ENCODE results near the gene F12. TPM values are rescaled to one million over a fixed set of nuclear protein-coding genes. Genes with fewer than 3 reads are reported as not detected.

Gene F12
- 10 to 100 TPM in 1 of 2 experiments, 1 to 10 TPM in 1; 9.2 to 10.3 TPM for total RNA-seq
- polyA plus RNA-seq: 1.9 TPM

DNA sequence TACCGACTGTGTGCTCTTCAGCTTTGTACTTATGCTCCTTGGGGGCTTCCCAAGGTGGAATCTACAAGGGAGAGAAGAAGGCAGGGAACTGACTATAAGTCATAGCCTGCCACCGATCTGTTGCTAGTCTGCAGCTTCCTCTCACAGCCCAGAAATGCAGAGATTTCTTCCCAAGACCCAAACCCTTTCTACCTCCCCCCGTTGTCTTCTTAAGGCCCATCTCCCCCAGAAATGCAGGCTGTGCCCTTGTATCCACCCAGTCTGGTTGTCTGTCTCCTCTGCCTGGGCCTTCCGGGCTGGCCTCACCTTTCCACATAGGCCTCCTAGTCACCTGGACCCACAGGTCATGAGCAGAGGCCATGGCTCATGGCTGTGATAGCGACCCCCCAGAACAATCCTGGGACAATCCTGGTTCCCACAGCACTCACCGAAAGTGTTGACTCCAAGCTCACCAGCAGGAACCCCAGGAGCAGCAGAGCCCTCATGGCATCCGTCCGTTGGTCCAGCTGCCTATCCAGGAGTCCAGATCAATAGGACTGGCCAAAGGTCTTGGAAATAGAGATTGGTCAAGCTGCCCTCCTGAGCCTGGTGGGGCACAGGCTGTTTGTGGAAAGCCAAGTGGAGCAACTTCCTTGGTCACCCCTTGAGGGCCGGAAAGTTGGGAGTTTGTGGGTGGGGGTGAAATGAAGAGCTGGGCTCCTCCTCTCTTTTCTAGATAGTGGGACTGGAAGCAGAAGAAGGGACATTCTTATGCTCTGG lies at the start of gene F12:
Gene F12 (minus strand): TSS at position 522 of the 759 bp plus-strand sequence. CDS start 37 bp downstream, at position 485.
- Histone ChIP-seq H3K36me3 (ENCODE audit: insufficient read depth, low read length) (no peaks in the 10 kb centered on the region), H3K27me3 (ENCODE audit: insufficient read depth, low read length, poor library complexity, severe bottlenecking) (no peaks in the 10 kb centered on the region), H3K4me1 (ENCODE audit: insufficient read depth, low read length) (peaks cover 45% of the 10 kb centered on the region), H3K9me3 (ENCODE audit: low read length) (no peaks in the 10 kb centered on the region), H3K27ac (ENCODE audit: low read depth, low read length) (no peak within 1 kb of the TSS), H3K4me3 (ENCODE audit: low read length) (no peak within 1 kb of the TSS)
- CTCF ChIA-PET: interaction anchor here (1.0 to 12.4 kb wide), 11 partner anchors 15 to 92 kb away, joined by 3 to 307 read pairs (median 5); partner anchors contain the start of genes GRK6 and PRR7
- peak within 1 kb of the TSS in 5 of 8 donors; percentile 10 to 81 (median 40) for H3K27ac Mint-ChIP-seq
- H3K4me1 Mint-ChIP-seq: peaks cover 37 to 67% (median 44%) of the 10 kb centered on the region in 3 donors
- H3K9me3 Mint-ChIP-seq: no peaks in the 10 kb centered on the region
- POLR2A ChIA-PET: interaction anchor here (0.7 to 1.7 kb wide), 6 partner anchors 18 to 67 kb away, joined by 3 to 7 read pairs (median 3); partner anchors contain the start of gene GRK6
- DNase-seq: no peak
- peak within 1 kb of the TSS in 6 of 7 donors; percentile 2 to 54 (median 8) for H3K4me3 Mint-ChIP-seq
- no peaks in the 10 kb centered on the region for H3K36me3 Mint-ChIP-seq
- peaks cover 0 to 1% of the 10 kb centered on the region in 2 donors for H3K27me3 Mint-ChIP-seq

DNA sequence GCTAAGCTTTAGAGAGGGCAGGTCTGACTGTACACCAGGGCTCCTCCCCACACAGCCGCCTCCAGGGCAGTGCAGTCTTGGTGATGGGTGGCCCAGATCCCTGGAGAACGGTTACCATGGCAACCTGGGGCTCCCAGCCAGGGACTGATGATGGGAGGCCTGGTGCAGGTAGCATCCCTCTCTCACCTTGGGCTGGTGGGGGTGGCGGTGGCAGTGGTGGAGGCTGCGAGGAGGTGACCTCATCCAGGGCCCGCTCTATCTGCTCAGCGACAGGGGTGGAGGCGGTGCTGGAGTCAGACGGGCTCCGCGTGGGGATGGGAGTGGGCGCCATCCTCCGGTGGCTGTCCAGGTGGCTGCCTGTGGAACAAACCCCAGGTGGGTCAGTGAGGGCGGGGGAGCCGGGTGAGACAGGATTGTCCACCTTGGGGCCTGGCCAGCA lies 49.6 kb upstream of the F12 start:
- POLR2A ChIA-PET: no interaction called here
- CTCF ChIA-PET: interaction anchor here (4.8 to 20.8 kb wide), 4 partner anchors 30 to 68 kb away, joined by 48 to 326 read pairs (median 87); partner anchors contain the start of genes GRK6 and PDLIM7
- no peaks in the 10 kb centered on the region for H3K9me3 ChIP-seq (ENCODE audit: low read length)

DNA sequence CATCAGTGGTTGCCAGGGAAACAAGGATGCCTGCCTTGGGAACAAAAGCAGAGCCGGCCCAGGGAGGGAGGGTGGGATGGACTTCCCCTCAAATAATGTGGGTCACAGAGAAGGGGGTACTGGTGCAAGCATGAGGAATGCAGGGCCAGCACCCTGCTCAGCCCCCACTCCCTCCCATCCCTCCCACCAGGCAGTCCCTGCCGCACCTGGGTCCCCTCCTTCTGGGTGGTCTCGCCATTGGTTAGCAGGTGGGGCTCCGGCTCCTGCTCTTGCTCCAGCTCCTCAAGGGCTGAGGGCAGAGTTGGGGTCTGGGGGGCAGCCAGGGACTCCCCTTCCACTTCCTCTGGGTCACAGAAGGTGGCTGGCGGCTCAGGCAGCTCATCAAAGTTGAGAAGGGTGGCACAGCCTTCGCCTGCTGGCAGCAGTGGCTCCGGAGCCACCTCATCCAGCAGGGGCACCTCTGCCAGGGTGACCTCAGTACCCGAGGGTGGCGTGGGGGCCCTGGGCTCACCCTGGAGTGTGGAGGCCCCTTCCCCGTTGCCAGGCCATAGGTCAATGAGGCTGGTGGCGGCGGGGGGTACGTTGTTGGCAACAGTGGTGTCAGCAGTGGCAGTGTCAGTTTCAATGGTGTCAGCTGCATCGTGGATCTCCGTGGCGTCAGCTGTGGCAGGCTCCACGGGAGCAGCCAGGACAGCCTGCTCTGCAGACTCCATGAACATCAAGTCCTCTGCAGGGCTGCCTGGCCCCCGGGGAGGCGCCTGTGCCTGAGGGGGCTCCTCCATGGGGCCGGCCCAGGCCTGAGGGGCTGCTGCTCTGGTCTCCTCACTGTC lies 48.7 kb upstream of the F12 start:
- Histone ChIP-seq H3K9me3 (ENCODE audit: low read length) (no peaks in the 10 kb centered on the region), H3K27ac (ENCODE audit: low read depth, low read length) (no peak overlapping the region), H3K27me3 (ENCODE audit: insufficient read depth, low read length, poor library complexity, severe bottlenecking) (no peaks in the 10 kb centered on the region), H3K4me1 (ENCODE audit: insufficient read depth, low read length) (peaks cover 20% of the 10 kb centered on the region), H3K4me3 (ENCODE audit: low read length) (no peak overlapping the region), H3K36me3 (ENCODE audit: insufficient read depth, low read length) (no peaks in the 10 kb centered on the region)
- Mint-ChIP-seq H3K4me1 (peaks cover 18 to 36% (median 20%) of the 10 kb centered on the region in 3 donors), H3K27ac (peak overlapping the region in 4 of 8 donors; percentile 59 to 94 (median 80)), H3K9me3 (no peaks in the 10 kb centered on the region), H3K27me3 (peaks cover 0 to 8% of the 10 kb centered on the region in 2 donors), H3K36me3 (peaks cover 0 to 11% (median 2%) of the 10 kb centered on the region in 3 donors), H3K4me3 (peak overlapping the region in 1 of 7 donors; percentile 81)
- ChIA-PET CTCF (interaction anchor here (0.6 to 20.8 kb wide), 12 partner anchors 10 to 149 kb away, joined by 3 to 326 read pairs (median 31); partner anchors contain the start of genes DBN1, F12, GRK6 and PDLIM7), POLR2A (interaction anchor here (0.5 to 6.8 kb wide), 3 partner anchors 22 to 68 kb away, joined by 3 to 112 read pairs (median 48); no protein-coding TSS in a partner anchor)
- no peak for DNase-seq

More for the DNA sequence above, 49.6 kb upstream of the F12 start:
- Mint-ChIP-seq H3K27ac (no peak overlapping the region), H3K4me3 (no peak overlapping the region), H3K36me3 (peaks cover 0 to 14% (median 2%) of the 10 kb centered on the region in 3 donors), H3K4me1 (peaks cover 14 to 30% (median 18%) of the 10 kb centered on the region in 3 donors), H3K9me3 (no peaks in the 10 kb centered on the region), H3K27me3 (peaks cover 0 to 5% of the 10 kb centered on the region in 2 donors)
- H3K27me3 ChIP-seq (ENCODE audit: insufficient read depth, low read length, poor library complexity, severe bottlenecking): no peaks in the 10 kb centered on the region
- H3K4me3 ChIP-seq (ENCODE audit: low read length): no peak overlapping the region
- H3K27ac ChIP-seq (ENCODE audit: low read depth, low read length): no peak overlapping the region
- DNase-seq: no peak
- H3K36me3 ChIP-seq (ENCODE audit: insufficient read depth, low read length): no peaks in the 10 kb centered on the region
- peaks cover 12% of the 10 kb centered on the region for H3K4me1 ChIP-seq (ENCODE audit: insufficient read depth, low read length)

DNA sequence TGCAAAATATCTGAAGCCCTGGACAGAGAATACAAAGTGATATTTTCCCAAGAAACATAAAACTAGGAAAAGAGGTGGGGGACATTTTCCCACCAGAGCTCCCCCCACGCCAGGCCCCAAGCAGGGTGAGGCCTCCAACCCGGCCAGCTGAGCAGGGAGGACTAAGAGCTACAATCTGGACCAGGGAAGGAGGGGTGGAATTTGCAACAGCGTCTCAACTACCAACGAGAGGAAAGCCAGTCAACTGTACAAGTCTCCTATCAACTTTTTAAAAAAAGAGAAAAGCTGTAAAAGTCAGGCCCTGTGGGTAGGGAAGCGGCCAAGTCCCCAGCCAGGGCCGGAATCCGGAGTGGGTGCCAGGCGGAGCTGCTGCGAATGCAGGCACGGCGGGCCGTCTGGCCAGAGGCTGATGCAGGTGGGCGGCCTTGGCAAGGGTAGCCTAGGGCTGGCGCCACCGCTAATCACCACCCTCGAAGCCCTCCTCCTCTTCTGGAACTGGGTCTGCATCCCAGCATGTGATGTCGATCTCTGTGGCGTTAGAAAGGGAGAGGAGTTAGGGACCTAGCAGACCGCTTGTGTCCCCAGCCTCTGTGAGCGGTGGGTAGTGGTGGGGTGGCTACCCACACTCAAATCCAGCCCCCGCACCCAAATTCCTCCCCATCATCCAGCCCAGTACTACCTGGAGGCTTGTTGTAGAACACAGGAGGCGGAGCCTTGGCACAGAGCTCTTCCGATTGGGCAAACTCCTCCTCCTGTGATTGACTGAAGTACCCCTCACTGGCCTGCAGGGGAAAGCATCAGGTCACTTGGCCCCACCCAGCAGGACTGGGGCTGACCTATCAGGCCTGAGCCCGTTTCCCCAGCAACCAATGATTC lies 47.9 kb upstream of the F12 start:
- H3K4me3 Mint-ChIP-seq: peak overlapping the region in 5 of 7 donors; percentile 26 to 81 (median 62)
- H3K4me3 ChIP-seq (ENCODE audit: low read length): no peak overlapping the region
- H3K4me1 Mint-ChIP-seq: peaks cover 15 to 32% (median 16%) of the 10 kb centered on the region in 3 donors
- H3K36me3 Mint-ChIP-seq: peaks cover 0 to 11% (median 2%) of the 10 kb centered on the region in 3 donors
- no peaks in the 10 kb centered on the region for H3K36me3 ChIP-seq (ENCODE audit: insufficient read depth, low read length)
- H3K4me1 ChIP-seq (ENCODE audit: insufficient read depth, low read length): peaks cover 20% of the 10 kb centered on the region
- H3K9me3 Mint-ChIP-seq: no peaks in the 10 kb centered on the region
- H3K27me3 ChIP-seq (ENCODE audit: insufficient read depth, low read length, poor library complexity, severe bottlenecking): no peaks in the 10 kb centered on the region
- H3K9me3 ChIP-seq (ENCODE audit: low read length): no peaks in the 10 kb centered on the region
- CTCF ChIA-PET: interaction anchor here (0.6 to 20.8 kb wide), 18 partner anchors 9 to 148 kb away, joined by 3 to 326 read pairs (median 6); partner anchors contain the start of genes DBN1, F12, GRK6 and PDLIM7
- peak in 4 of 5 donors; percentile 54 to 67 (median 56) for DNase-seq
- peak overlapping the region in 7 of 8 donors; percentile 22 to 98 (median 71) for H3K27ac Mint-ChIP-seq
- H3K27me3 Mint-ChIP-seq: peaks cover 0 to 8% of the 10 kb centered on the region in 2 donors
- POLR2A ChIA-PET: interaction anchor here (0.5 to 6.8 kb wide), 4 partner anchors 12 to 67 kb away, joined by 3 to 112 read pairs (median 47); partner anchors contain the start of gene PRR7
- no peak overlapping the region for H3K27ac ChIP-seq (ENCODE audit: low read depth, low read length)

DNA sequence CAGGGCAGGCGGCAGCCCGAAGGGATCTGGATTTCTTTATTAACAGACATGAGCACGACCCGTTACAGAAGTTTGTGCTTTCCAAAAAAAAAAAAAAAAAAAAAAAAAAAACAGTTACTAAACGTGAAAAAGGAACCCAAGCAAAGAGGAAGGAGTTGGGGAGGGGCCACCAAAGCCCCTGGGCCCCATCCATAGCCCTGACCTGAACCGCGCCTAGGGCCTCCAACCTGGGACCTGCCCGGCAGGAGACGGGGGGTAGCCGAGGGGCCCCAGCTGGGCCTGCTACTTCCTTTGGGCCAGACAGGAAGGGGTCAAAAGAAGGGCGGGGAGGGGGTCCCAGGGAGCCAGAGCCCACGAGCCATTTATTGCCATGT lies 47.2 kb upstream of the F12 start:
- Mint-ChIP-seq H3K27ac (peak overlapping the region in 6 of 8 donors; percentile 57 to 98 (median 96)), H3K27me3 (peaks cover 0 to 8% of the 10 kb centered on the region in 2 donors), H3K36me3 (peaks cover 0 to 11% (median 2%) of the 10 kb centered on the region in 3 donors), H3K9me3 (no peaks in the 10 kb centered on the region), H3K4me3 (peak overlapping the region in 6 of 7 donors; percentile 85 to 93 (median 90)), H3K4me1 (peaks cover 17 to 30% (median 19%) of the 10 kb centered on the region in 3 donors)
- H3K4me3 ChIP-seq (ENCODE audit: low read length): no peak overlapping the region
- ChIA-PET POLR2A (interaction anchor here (3.4 to 6.8 kb wide), 4 partner anchors 11 to 67 kb away, joined by 20 to 112 read pairs (median 47); partner anchors contain the start of genes GRK6 and PRR7), CTCF (interaction anchor here (1.0 to 20.8 kb wide), 14 partner anchors 9 to 148 kb away, joined by 3 to 326 read pairs (median 20); partner anchors contain the start of genes DBN1, F12, GRK6 and PDLIM7)
- H3K36me3 ChIP-seq (ENCODE audit: insufficient read depth, low read length): no peaks in the 10 kb centered on the region
- peaks cover 20% of the 10 kb centered on the region for H3K4me1 ChIP-seq (ENCODE audit: insufficient read depth, low read length)
- no peak for DNase-seq
- H3K27ac ChIP-seq (ENCODE audit: low read depth, low read length): no peak overlapping the region
- no peaks in the 10 kb centered on the region for H3K9me3 ChIP-seq (ENCODE audit: low read length)
- H3K27me3 ChIP-seq (ENCODE audit: insufficient read depth, low read length, poor library complexity, severe bottlenecking): no peaks in the 10 kb centered on the region

DNA sequence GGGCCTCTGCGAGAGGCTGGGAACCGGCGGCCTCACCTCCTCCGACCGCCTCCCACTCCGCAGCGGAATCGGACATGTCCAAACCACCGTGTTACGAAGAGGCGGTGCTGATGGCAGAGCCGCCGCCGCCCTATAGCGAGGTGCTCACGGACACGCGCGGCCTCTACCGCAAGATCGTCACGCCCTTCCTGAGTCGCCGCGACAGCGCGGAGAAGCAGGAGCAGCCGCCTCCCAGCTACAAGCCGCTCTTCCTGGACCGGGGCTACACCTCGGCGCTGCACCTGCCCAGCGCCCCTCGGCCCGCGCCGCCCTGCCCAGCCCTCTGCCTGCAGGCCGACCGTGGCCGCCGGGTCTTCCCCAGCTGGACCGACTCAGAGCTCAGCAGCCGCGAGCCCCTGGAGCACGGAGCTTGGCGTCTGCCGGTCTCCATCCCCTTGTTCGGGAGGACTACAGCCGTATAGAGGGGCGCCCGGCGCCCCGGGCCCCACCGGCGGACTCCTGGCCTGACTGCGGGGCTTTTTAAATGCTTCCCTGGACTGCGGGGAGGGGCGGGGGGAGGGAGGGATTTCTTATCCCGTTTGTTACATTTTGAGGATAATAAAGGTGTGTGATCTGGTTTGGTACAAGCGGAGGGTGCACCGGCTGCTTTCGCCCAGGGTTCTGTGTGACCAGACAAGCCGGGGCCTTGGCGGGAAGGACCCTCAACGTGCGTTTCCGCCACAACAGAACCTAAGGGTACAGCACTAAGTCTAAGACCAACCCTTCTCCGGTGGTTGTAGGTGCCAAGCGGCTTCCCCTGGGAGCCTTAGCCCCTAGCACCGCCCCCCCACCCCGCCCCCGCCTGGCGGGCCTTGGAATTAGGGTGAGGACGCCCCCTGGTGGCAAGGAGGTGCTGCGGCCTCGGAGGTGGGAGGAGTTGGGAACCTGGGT lies 46.6 kb upstream of the F12 start:
- Histone ChIP-seq H3K27me3 (ENCODE audit: insufficient read depth, low read length, poor library complexity, severe bottlenecking) (no peaks in the 10 kb centered on the region), H3K4me3 (ENCODE audit: low read length) (peak overlapping the region; percentile 59), H3K36me3 (ENCODE audit: insufficient read depth, low read length) (no peaks in the 10 kb centered on the region), H3K27ac (ENCODE audit: low read depth, low read length) (peak overlapping the region; percentile 87), H3K9me3 (ENCODE audit: low read length) (no peaks in the 10 kb centered on the region), H3K4me1 (ENCODE audit: insufficient read depth, low read length) (peaks cover 20% of the 10 kb centered on the region)
- H3K27me3 Mint-ChIP-seq: peaks cover 0 to 4% of the 10 kb centered on the region in 2 donors
- CTCF ChIA-PET: interaction anchor here (0.7 to 20.8 kb wide), 38 partner anchors 12 to 147 kb away, joined by 3 to 326 read pairs (median 6); partner anchors contain the start of genes DBN1, DDX41, F12 and GRK6
- POLR2A ChIA-PET: interaction anchor here (0.6 to 6.8 kb wide), 15 partner anchors 11 to 144 kb away, joined by 3 to 112 read pairs (median 11); partner anchors contain the start of genes GRK6, PDLIM7 and PRR7
- peak overlapping the region; percentile 85 to 98 (median 96) for H3K27ac Mint-ChIP-seq
- peaks cover 16 to 30% (median 16%) of the 10 kb centered on the region in 3 donors for H3K4me1 Mint-ChIP-seq
- DNase-seq: peak; percentile 83 to 96 (median 94)
- H3K36me3 Mint-ChIP-seq: peaks cover 0 to 11% (median 2%) of the 10 kb centered on the region in 3 donors
- no peaks in the 10 kb centered on the region for H3K9me3 Mint-ChIP-seq
- H3K4me3 Mint-ChIP-seq: peak overlapping the region; percentile 85 to 94 (median 90)
